ENCODE measurements around the gene CENPQ. TPM values are rescaled to one million over a fixed set of nuclear protein-coding genes. Genes with fewer than 3 reads are reported as not detected.

Gene CENPQ
- total and polyA plus RNA-seq, 2 of the 13 experiments (the other 11 are each of a cell fraction or from before 2014, with no cell fraction given): 9.1 to 20.1 TPM

DNA sequence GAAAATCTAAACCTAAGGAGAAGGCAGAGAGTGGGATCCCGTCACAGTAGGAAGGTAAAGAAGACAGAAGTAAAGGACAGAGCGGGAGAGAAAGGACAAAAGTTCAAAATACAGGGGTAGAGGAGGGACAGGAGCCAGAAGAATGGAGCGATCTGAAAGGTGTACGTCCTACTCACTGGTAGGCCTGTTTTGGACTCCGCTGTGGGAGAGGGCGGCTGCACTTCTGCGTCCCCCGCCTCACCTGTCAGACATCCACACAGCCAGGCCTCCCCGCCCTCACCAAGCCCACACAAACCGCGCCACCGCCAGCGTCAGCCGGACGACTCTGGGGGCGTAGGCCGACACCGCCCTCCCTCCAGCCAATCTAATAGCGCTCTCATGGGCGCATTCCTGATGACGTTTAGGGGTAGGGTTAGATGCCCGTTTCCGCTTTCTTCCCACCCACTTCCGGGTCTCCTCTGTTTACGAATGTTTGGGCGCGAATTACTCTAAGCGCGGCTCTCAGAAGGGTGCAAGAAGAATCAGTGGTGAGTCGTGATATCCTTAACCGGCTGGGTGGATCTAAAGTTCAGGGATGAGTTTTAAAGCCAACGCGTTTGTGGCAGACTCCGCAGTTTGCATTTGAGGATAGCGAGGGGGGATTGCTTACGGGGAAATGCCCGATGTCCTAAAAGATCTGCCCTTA is at the start of gene CENPQ, which contains the start of gene MMUT (continued):
- TF ChIP-seq, protein P1, sequence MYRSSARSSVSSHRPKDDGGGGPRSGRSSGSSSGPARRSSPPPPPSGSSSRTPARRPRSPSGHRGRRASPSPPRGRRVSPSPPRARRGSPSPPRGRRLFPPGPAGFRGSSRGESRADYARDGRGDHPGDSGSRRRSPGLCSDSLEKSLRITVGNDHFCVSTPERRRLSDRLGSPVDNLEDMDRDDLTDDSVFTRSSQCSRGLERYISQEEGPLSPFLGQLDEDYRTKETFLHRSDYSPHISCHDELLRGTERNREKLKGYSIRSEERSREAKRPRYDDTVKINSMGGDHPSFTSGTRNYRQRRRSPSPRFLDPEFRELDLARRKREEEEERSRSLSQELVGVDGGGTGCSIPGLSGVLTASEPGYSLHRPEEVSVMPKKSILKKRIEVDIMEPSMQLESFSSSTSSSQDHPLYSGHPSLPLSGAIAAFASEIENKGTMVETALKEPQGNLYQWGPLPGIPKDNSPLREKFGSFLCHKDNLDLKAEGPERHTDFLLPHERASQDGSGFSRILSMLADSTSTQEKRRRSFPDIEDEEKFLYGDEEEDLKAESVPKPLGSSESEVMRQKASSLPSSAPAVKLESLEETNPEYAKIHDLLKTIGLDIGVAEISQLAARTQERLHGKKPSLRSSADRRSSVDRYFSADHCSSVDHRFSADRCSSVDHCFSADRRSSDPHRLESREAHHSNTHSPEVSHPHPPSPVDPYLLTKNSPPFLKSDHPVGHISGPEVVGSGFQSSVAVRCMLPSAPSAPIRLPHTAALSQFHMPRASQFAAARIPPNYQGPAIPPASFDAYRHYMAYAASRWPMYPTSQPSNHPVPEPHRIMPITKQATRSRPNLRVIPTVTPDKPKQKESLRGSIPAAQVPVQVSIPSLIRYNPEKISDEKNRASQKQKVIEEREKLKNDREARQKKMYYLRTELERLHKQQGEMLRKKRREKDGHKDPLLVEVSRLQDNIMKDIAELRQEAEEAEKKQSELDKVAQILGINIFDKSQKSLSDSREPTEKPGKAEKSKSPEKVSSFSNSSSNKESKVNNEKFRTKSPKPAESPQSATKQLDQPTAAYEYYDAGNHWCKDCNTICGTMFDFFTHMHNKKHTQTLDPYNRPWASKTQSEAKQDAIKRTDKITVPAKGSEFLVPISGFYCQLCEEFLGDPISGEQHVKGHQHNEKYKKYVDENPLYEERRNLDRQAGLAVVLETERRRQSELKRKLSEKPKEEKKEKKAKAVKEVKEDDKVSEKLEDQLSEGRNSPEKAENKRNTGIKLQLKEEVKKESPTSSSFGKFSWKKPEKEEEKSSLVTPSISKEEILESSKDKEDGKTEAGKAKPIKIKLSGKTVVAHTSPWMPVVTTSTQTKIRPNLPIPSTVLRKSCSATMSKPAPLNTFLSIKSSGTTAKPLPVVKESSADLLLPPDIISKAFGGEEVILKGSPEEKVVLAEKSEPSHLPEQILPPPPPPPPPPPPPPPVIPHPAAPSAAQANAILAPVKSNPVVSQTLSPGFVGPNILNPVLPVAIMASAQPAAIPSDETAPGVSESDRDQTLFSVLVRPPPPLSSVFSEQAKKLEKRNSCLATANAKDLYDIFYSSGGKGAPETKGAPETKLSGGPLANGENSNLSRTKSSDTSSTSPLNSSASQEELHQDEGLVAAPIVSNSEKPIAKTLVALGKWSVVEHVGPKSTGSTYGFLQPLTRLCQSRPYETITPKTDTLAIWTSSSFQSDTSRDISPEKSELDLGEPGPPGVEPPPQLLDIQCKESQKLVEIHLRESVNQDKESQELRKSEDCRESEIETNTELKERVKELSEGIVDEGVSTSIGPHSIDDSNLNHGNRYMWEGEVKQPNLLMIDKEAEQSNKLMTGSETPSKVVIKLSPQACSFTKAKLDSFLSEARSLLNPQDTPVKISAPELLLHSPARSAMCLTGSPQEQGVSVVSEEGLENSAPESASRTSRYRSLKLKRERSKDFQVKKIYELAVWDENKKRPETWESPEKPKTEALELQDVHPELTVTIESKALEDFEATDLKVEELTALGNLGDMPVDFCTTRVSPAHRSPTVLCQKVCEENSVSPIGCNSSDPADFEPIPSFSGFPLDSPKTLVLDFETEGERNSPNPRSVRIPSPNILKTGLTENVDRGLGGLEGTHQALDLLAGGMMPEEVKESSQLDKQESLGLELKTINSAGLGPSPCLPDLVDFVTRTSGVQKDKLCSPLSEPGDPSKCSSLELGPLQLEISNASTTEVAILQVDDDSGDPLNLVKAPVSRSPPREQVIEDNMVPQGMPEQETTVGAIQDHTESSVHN (CRISPR knock-in tag; IDR thresholded peaks at IDR 0.05): 0 out of 2 replicates have a peak, but pooled peaks have one; percentile 87
- no peak for TF ChIP-seq ZNF253 (CRISPR knock-in tag; IDR thresholded peaks at IDR 0.05; ENCODE audit: borderline replicate concordance)
- TF ChIP-seq FOXM1 (CRISPR knock-in tag; IDR thresholded peaks at IDR 0.05): no peak
- no peak for TF ChIP-seq FOXC1 (CRISPR knock-in tag; IDR thresholded peaks at IDR 0.05; ENCODE audit: borderline replicate concordance)
- TF ChIP-seq ZNF879 (CRISPR knock-in tag; IDR thresholded peaks at IDR 0.05): no peak
- TF ChIP-seq POLR2AphosphoS2 (IDR thresholded peaks at IDR 0.05; ENCODE audit: low read depth, low read length): no peak
- TF ChIP-seq, protein P2, sequence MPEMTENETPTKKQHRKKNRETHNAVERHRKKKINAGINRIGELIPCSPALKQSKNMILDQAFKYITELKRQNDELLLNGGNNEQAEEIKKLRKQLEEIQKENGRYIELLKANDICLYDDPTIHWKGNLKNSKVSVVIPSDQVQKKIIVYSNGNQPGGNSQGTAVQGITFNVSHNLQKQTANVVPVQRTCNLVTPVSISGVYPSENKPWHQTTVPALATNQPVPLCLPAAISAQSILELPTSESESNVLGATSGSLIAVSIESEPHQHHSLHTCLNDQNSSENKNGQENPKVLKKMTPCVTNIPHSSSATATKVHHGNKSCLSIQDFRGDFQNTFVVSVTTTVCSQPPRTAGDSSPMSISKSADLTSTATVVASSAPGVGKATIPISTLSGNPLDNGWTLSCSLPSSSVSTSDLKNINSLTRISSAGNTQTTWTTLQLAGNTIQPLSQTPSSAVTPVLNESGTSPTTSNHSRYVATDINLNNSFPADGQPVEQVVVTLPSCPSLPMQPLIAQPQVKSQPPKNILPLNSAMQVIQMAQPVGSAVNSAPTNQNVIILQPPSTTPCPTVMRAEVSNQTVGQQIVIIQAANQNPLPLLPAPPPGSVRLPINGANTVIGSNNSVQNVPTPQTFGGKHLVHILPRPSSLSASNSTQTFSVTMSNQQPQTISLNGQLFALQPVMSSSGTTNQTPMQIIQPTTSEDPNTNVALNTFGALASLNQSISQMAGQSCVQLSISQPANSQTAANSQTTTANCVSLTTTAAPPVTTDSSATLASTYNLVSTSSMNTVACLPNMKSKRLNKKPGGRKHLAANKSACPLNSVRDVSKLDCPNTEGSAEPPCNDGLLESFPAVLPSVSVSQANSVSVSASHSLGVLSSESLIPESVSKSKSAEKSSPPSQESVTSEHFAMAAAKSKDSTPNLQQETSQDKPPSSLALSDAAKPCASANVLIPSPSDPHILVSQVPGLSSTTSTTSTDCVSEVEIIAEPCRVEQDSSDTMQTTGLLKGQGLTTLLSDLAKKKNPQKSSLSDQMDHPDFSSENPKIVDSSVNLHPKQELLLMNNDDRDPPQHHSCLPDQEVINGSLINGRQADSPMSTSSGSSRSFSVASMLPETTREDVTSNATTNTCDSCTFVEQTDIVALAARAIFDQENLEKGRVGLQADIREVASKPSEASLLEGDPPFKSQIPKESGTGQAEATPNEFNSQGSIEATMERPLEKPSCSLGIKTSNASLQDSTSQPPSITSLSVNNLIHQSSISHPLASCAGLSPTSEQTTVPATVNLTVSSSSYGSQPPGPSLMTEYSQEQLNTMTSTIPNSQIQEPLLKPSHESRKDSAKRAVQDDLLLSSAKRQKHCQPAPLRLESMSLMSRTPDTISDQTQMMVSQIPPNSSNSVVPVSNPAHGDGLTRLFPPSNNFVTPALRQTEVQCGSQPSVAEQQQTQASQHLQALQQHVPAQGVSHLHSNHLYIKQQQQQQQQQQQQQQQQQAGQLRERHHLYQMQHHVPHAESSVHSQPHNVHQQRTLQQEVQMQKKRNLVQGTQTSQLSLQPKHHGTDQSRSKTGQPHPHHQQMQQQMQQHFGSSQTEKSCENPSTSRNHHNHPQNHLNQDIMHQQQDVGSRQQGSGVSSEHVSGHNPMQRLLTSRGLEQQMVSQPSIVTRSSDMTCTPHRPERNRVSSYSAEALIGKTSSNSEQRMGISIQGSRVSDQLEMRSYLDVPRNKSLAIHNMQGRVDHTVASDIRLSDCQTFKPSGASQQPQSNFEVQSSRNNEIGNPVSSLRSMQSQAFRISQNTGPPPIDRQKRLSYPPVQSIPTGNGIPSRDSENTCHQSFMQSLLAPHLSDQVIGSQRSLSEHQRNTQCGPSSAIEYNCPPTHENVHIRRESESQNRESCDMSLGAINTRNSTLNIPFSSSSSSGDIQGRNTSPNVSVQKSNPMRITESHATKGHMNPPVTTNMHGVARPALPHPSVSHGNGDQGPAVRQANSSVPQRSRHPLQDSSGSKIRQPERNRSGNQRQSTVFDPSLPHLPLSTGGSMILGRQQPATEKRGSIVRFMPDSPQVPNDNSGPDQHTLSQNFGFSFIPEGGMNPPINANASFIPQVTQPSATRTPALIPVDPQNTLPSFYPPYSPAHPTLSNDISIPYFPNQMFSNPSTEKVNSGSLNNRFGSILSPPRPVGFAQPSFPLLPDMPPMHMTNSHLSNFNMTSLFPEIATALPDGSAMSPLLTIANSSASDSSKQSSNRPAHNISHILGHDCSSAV (CRISPR knock-in tag; IDR thresholded peaks at IDR 0.05; ENCODE audit: borderline replicate concordance): no peak
- TF ChIP-seq, protein P3, sequence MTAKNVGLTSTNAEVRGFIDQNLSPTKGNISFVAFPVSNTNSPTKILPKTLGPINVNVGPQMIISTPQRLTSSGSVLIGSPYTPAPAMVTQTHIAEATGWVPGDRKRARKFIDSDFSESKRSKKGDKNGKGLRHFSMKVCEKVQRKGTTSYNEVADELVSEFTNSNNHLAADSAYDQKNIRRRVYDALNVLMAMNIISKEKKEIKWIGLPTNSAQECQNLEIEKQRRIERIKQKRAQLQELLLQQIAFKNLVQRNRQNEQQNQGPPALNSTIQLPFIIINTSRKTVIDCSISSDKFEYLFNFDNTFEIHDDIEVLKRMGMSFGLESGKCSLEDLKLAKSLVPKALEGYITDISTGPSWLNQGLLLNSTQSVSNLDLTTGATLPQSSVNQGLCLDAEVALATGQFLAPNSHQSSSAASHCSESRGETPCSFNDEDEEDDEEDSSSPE (CRISPR knock-in tag; IDR thresholded peaks at IDR 0.05): peak; percentile 99
- no peak for TF ChIP-seq NFIB (CRISPR knock-in tag; IDR thresholded peaks at IDR 0.05; ENCODE audit: borderline replicate concordance)
- peak; percentile 88; the same call in 1 of the 2 replicates for TF ChIP-seq KLF9 (CRISPR knock-in tag; IDR thresholded peaks at IDR 0.05; ENCODE audit: low read depth)
